GM21381 (cell line): ENCODE measurements around the gene RAE1.

Experiments
- ATAC-seq: cut with Tn5 transposase; IDR thresholded peaks from one replicate; pipeline ENCODE4 v1.9.1; 2021; ENCODE audit warnings: mild to moderate bottlenecking, moderate library complexity; ENCODE audit not compliant: unreplicated experiment

RAE1 gene

GRCh38 chr20:57385940-57386339, 34.9 kb downstream of the RAE1 start:
- no peak for ATAC-seq

GRCh38 chr20:57386762-57387161, 35.7 kb downstream of the RAE1 start:
- ATAC-seq, result no peak

- ATAC-seq, result no peak
Measured at GRCh38 chr20:57387463-57387862, 36.4 kb downstream of the RAE1 start.

- ATAC-seq, result no peak
Measured at GRCh38 chr20:57387945-57388371, 36.9 kb downstream of the RAE1 start.

DNA sequence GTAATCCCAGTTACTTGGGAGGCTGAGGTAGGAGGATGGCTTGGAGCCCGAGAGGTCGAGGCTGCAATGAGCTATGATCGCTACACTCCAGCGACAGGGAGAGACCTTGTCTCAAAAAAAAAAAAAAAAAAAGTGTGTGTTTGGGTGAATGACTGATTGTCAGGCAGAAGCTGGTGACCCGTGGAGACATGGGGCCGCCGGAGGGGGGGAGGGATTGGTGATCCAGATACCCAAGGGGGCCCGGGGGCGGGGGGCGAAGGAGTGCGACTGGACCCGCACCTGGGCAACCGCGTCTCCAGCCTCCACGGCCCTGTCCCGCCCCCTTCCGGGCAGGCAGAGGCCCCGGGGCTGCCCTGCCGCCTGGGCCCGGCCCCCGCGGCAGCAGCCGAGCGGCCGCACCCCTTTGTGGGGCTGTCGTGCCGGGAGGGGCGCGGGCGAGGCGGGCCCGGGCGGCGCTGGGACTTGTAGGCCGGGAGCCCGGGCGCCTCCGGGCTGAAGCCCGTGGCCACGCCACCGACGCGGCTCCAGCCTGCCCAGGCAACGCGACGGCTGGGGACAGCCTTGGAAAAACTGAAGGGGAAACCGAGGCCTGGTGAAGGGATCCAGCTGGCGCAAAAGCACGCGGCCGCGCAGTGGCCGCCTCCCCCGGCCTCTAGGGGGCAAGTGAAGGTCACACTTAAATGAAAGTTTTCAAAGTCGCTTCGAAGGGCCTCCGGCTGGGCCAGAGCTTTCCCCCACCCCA, 38.1 kb downstream of the RAE1 start:
- no peak for ATAC-seq

DNA sequence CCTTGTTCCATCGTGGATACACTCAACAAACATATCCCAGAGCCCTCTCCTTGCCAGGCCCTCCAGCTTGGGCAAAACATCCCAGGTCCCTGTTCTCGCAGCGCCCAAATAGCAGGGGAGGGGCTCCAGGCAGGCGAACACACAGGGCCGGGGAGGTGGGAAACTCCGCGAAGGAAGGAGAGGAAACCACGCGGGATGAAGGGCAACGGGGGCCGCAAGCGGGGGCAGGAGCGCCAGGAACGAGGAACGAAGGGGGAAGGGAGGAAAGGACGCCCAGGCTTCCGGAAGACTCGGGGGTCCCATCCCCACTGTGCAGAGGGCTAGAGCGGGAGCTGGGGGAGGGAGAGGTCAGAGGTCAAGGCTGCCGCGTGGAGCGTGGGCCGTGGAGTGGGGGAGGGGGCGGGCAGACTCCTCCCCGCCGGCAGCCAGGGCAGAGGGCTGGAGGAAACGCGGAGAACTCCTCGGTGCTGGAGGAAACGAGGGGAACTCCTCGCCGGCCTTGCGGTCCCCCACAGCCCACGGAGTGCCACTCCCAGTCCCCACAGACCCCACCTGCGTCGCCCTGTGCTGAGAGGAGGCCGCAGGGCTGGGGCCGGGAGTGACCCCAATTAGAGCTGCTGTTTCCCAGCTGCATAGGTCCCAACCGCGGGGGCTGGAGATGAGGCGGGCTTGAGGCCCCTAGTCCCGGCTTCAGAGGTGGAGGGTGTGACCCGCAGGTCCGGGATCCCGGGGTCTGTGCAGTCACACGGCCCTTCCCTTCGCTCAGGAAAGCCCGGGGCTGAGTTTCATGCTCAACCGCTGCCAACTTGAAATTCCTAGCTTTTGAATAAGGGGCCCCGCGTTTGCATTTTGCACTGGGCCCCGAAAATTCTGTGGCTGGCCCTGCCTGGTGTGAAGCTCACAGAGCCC, 38.9 kb downstream of the RAE1 start:
- no peak for ATAC-seq

DNA sequence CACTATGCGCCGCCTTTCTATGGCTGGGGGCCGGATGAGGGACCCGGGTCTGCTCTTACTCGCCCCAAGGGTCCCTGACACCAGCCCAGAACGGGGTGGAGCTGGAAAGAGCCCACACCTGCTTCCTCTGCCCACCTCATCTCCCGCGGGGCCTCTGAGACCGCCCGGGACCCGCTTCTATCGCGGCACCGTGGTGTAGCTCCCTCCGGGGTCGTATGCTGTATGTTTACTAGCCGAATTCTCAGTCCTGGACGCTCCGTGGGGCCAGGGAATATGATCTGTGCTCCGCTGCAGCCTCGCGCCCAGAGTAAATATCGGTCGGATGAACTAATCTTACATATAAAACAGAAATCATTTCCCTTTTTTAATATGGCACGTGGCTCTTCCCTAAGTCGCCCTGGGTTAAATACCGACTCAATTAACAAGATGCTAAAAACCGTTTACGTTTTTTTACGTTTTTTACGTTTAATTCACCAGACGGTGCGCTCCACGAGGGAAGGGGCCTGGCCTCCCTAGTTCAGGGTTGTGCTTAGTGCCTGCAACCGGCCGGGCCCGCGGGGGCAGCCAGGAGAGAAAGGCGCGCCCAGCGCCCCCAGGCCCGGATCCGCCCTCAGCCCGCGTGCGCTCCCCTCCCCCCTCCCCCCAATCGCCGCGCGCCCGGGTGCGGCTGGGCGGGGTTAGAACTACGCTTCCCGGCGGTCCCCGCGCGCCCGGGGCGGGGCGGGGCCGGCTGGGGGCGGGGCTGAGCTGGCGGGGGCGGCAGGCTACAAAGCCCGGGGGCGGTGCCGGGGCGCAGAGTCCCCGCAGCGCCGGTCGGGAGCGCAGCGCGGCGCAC, 39.8 kb downstream of the RAE1 start, which contains the start of gene RBM38:
Gene RBM38, plus strand, starts transcription at position 793 of the 835 bp plus-strand sequence. CDS start 186 bp downstream, outside the sequence.
- peak; percentile 43 for ATAC-seq

DNA sequence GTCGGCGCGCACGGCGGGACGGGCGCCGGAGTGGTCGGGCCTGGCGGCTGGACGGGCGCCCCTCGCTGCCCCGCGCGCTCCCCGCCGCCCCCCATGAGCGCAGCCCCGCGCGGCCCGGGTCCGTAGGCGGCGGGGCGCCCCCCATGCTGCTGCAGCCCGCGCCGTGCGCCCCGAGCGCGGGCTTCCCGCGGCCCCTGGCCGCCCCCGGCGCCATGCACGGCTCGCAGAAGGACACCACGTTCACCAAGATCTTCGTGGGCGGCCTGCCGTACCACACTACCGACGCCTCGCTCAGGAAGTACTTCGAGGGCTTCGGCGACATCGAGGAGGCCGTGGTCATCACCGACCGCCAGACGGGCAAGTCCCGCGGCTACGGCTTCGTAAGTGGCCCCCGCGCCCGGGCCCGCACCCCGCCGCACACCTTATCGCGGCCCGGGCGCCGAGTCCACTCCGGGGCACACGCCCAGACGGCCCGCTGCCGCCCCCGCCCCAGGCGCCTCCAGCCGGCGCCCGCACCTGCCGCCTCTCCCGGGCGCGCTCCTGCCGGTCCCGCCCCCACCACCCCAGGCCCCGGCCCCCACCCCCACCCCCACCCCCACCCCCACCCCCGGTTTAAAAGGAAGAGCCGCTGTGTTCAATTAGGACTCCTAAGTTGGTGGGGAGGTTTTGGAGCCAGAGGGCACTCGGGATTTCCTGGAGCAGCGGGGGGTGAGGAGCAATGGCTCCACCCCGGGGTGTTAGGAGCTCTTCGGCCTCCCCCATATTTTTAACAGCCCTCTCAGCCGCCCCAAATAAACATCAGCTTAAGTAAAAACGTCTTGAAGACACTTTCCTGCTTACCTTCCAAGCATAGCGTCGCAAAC, 40.6 kb downstream of the RAE1 start:
- peak; percentile 3 for ATAC-seq

GRCh38 chr20:57392512-57393271, 41.6 kb downstream of the RAE1 start:
- ATAC-seq, result peak; percentile 21

GRCh38 chr20:57393321-57394120, 42.5 kb downstream of the RAE1 start:
- ATAC-seq, result no peak

- ATAC-seq, result no peak
Measured at GRCh38 chr20:57394121-57395082, 43.3 kb downstream of the RAE1 start.

- ATAC-seq, result no peak
Measured at GRCh38 chr20:57395111-57395966, 44.3 kb downstream of the RAE1 start.

- no peak for ATAC-seq
Measured at GRCh38 chr20:57396212-57396983, 45.3 kb downstream of the RAE1 start.

DNA sequence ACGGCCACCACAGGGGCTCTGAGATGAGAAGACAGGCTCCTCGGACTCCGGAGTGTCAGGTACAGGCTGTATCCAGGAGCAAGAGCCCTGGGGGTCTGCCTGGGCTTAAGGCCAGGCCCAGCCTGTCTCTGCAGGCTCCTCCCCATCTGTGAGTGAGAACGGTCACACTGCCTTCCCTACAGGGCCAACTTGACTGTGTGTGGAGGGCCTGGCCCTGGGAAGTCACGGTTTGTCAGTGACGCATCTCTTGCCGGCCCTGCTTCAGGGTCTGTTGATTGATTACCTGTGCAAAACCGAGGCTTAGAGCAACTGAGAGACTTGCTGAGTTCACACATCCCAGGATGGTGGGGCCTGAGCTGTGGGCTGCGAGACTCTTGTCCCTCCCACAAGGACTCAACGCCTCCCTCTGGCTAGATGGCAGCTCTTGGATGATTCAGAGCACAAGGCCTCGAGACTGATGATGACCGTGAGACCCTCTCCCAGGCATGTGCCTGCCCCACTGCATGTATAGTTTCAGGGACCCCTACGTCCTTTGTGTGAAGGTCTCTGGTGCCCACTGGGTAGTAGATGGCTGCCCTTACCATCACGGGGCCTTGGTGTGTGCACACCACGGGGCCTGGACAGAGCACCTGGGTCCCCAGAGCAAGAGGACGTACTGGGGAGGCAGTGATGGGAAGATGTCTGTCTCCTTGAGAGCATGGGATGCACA, 46.1 kb downstream of the RAE1 start:
- no peak for ATAC-seq

DNA sequence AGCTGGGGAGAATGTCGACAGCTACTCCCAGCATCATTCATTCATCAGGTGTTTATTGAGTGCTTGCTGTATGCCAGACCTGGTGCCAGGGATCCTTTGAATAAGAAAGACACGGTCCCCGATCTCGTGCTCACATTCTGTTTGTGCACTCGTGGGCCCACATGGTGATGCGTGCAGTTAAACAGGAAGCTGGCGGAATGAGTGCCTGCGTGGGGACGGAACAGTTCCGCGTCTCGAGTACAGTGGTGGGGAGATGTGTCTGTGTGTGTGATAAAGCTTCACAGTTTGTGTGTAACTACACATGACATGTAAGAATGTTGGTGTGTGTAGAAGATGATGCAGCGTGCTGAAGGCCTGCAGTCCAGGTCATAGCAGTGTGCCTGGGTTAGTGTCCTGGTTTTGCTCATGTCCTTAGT, 46.6 kb downstream of the RAE1 start:
- ATAC-seq, result peak; percentile 3
